ENCODE results near the gene LHX3. TPM values are rescaled to one million over a fixed set of nuclear protein-coding genes. Genes with fewer than 3 reads are reported as not detected.

The LHX3 gene
- polyA plus RNA-seq, 1 of the 3 experiments (the other 2 are of a cell fraction), result not detected

GRCh38 chr9:136157477-136158265 lies 47.3 kb downstream of the LHX3 start:
- no peak overlapping the region for H3K27ac ChIP-seq (ENCODE audit: low read depth in 2 of 2, low read length in 1 of 2)
- DNase-seq, result no peak
- H4K20me1 ChIP-seq (ENCODE audit: insufficient read depth), result no peaks in the 10 kb centered on the region
- TF ChIP-seq USF1 (IDR thresholded peaks at IDR 0.05; ENCODE audit: borderline replicate concordance, low read depth), result no peak
- no peak for TF ChIP-seq SMC3 (IDR thresholded peaks at IDR 0.05; ENCODE audit: low read depth, low read length)
- TF ChIP-seq RFX5 (IDR thresholded peaks at IDR 0.05; ENCODE audit: low read length), result no peak
- TF ChIP-seq ELF1 (IDR thresholded peaks at IDR 0.05), result no peak
- TF ChIP-seq SIN3A (IDR thresholded peaks at IDR 0.05; ENCODE audit: borderline replicate concordance, low read depth, low read length), result no peak
- TF ChIP-seq CHD2 (IDR thresholded peaks at IDR 0.05; ENCODE audit: low read length, partially characterized antibody), result no peak
- TF ChIP-seq TCF12 (IDR thresholded peaks at IDR 0.05), result no peak
- TF ChIP-seq POLR2AphosphoS5 (IDR thresholded peaks at IDR 0.05; ENCODE audit: low read depth, low read length), result no peak
- TF ChIP-seq FOXJ3 (CRISPR knock-in tag; IDR thresholded peaks at IDR 0.05), result no peak
- TF ChIP-seq RCOR1 (IDR thresholded peaks at IDR 0.05; ENCODE audit: low read length), result no peak
- TF ChIP-seq TAF1 (IDR thresholded peaks at IDR 0.05; ENCODE audit: borderline replicate concordance, low read depth, low read length), result no peak
- no peak for TF ChIP-seq MXI1 (IDR thresholded peaks at IDR 0.05; ENCODE audit: low read depth, low read length)
- no peak overlapping the region for H3K4me2 ChIP-seq
- H3K4me3 ChIP-seq (ENCODE audit: low read depth in 2 of 2, low read length in 1 of 2), result no peak overlapping the region
- no peaks in the 10 kb centered on the region for H3K9me3 ChIP-seq
- no peaks in the 10 kb centered on the region for H3K4me1 ChIP-seq (ENCODE audit: control insufficient read depth in 1 of 2, insufficient read depth in 2 of 2, low read depth in 1 of 2, low read length in 1 of 2)
- H3K9ac ChIP-seq, result no peak overlapping the region
- no peaks in the 10 kb centered on the region for H3K9me2 ChIP-seq
- no peaks in the 10 kb centered on the region for H3F3A ChIP-seq (replicated peaks; ENCODE audit: insufficient read depth)
- CTCF ChIA-PET, result interaction anchor here (0.7 to 1.7 kb wide), 5 partner anchors 11 to 126 kb away, joined by 3 to 7 read pairs (median 4); no protein-coding TSS in a partner anchor
- POLR2A ChIA-PET, result interaction anchor here (0.6 kb wide), 1 partner anchor 86 kb away, joined by 3 read pairs; no protein-coding TSS in a partner anchor
- peaks cover 30% of the 10 kb centered on the region for H3K27me3 ChIP-seq (ENCODE audit: insufficient read depth)
- H2AFZ ChIP-seq (ENCODE audit: low read depth), result no peak overlapping the region
- H3K79me2 ChIP-seq (ENCODE audit: insufficient read depth), result no peaks in the 10 kb centered on the region
- 42% methylated on average over 13 of the region's 20 CpGs for WGBS (ENCODE audit: low lambda C conversion rate)
- no peaks in the 10 kb centered on the region for H3K36me3 ChIP-seq (replicated peaks in 1 of 2; ENCODE audit: control insufficient read depth in 1 of 2, insufficient read depth in 2 of 2, low read length in 1 of 2)

GRCh38 chr9:136156209-136157120 lies 48.5 kb downstream of the LHX3 start:
- Histone ChIP-seq H3K36me3 (replicated peaks in 1 of 2; ENCODE audit: control insufficient read depth in 1 of 2, insufficient read depth in 2 of 2, low read length in 1 of 2) (no peaks in the 10 kb centered on the region), H2AFZ (ENCODE audit: low read depth) (no peak overlapping the region), H3K4me1 (ENCODE audit: control insufficient read depth in 1 of 2, insufficient read depth in 2 of 2, low read depth in 1 of 2, low read length in 1 of 2) (no peaks in the 10 kb centered on the region), H3F3A (replicated peaks; ENCODE audit: insufficient read depth) (no peaks in the 10 kb centered on the region), H3K27ac (ENCODE audit: low read depth in 2 of 2, low read length in 1 of 2) (no peak overlapping the region), H3K9me2 (no peaks in the 10 kb centered on the region), H3K4me3 (ENCODE audit: low read depth in 2 of 2, low read length in 1 of 2) (no peak overlapping the region), H3K4me2 (no peak overlapping the region), H4K20me1 (ENCODE audit: insufficient read depth) (no peaks in the 10 kb centered on the region), H3K9me3 (no peaks in the 10 kb centered on the region), H3K9ac (no peak overlapping the region), H3K79me2 (ENCODE audit: insufficient read depth) (no peaks in the 10 kb centered on the region), H3K27me3 (ENCODE audit: insufficient read depth) (peaks cover 30% of the 10 kb centered on the region)
- TF ChIP-seq POLR2AphosphoS5 (IDR thresholded peaks at IDR 0.05; ENCODE audit: low read depth, low read length), result no peak
- no peak for TF ChIP-seq REST (IDR thresholded peaks at IDR 0.05; ENCODE audit: low read depth, low read length)
- TF ChIP-seq FOXM1 (IDR thresholded peaks at IDR 0.05; ENCODE audit: low read depth), result no peak
- TF ChIP-seq NRF1 (IDR thresholded peaks at IDR 0.05; ENCODE audit: low read depth, low read length), result no peak
- TF ChIP-seq NFIC (IDR thresholded peaks at IDR 0.05; ENCODE audit: borderline replicate concordance), result no peak
- TF ChIP-seq ELF1 (IDR thresholded peaks at IDR 0.05), result no peak
- WGBS (ENCODE audit: low lambda C conversion rate), result 45% methylated on average over 26 of the region's 42 CpGs
- ChIA-PET CTCF (interaction anchor here (0.7 to 1.7 kb wide), 5 partner anchors 12 to 127 kb away, joined by 3 to 7 read pairs (median 4); no protein-coding TSS in a partner anchor), POLR2A (no interaction called here)
- no peak for DNase-seq
